ENCODE results near the gene NEO1. TPM values are rescaled to one million over a fixed set of nuclear protein-coding genes. Genes with fewer than 3 reads are reported as not detected.

The NEO1 gene
- total RNA-seq, 1 donor from 2014 or later = 5.6 TPM

GRCh38 chr15:73246439-73246838, 194.2 kb downstream of the NEO1 start:
- DNase-seq (ENCODE audit: low spot score) = no peak
- Mint-ChIP-seq H3K27ac (no peak overlapping the region), H3K27me3 (ENCODE audit: insufficient read depth) (peaks cover 3% of the 10 kb centered on the region), H3K4me3 (no peak overlapping the region), H3K9me3 (no peaks in the 10 kb centered on the region), H3K4me1 (ENCODE audit: low read depth) (no peaks in the 10 kb centered on the region), H3K36me3 (ENCODE audit: low read depth) (no peaks in the 10 kb centered on the region)
- intact Hi-C loops (cut with micrococcal nuclease) = loop anchor here (10.0 kb wide), 1 partner anchor 192 kb away; the partner anchor contains the start of gene NEO1

- H3K27ac Mint-ChIP-seq = no peak overlapping the region
- H3K4me1 Mint-ChIP-seq (ENCODE audit: low read depth) = no peaks in the 10 kb centered on the region
- no peak overlapping the region for H3K4me3 Mint-ChIP-seq
- H3K9me3 Mint-ChIP-seq = no peaks in the 10 kb centered on the region
- no peak for DNase-seq (ENCODE audit: low spot score)
- peaks cover 3% of the 10 kb centered on the region for H3K27me3 Mint-ChIP-seq (ENCODE audit: insufficient read depth)
- intact Hi-C loops (cut with micrococcal nuclease) = loop anchor here (10.0 kb wide), 1 partner anchor 192 kb away; the partner anchor contains the start of gene NEO1
- no peaks in the 10 kb centered on the region for H3K36me3 Mint-ChIP-seq (ENCODE audit: low read depth)
Measured at GRCh38 chr15:73246898-73247297, 194.6 kb downstream of the NEO1 start.

GRCh38 chr15:73247331-73247730, 195.1 kb downstream of the NEO1 start:
- intact Hi-C loops (cut with micrococcal nuclease) = loop anchor here (10.0 kb wide), 1 partner anchor 193 kb away; the partner anchor contains the start of gene NEO1
- DNase-seq (ENCODE audit: low spot score) = no peak
- no peaks in the 10 kb centered on the region for H3K4me1 Mint-ChIP-seq (ENCODE audit: low read depth)
- H3K27me3 Mint-ChIP-seq (ENCODE audit: insufficient read depth) = peaks cover 3% of the 10 kb centered on the region
- no peak overlapping the region for H3K4me3 Mint-ChIP-seq
- H3K36me3 Mint-ChIP-seq (ENCODE audit: low read depth) = no peaks in the 10 kb centered on the region
- no peak overlapping the region for H3K27ac Mint-ChIP-seq
- no peaks in the 10 kb centered on the region for H3K9me3 Mint-ChIP-seq

- no peak for DNase-seq (ENCODE audit: low spot score)
- intact Hi-C loops (cut with micrococcal nuclease) = loop anchor here (10.0 kb wide), 1 partner anchor 195 kb away; the partner anchor contains the start of gene NEO1
- Mint-ChIP-seq H3K27ac (no peak overlapping the region), H3K9me3 (no peaks in the 10 kb centered on the region), H3K27me3 (ENCODE audit: insufficient read depth) (peaks cover 3% of the 10 kb centered on the region), H3K4me1 (ENCODE audit: low read depth) (no peaks in the 10 kb centered on the region), H3K36me3 (ENCODE audit: low read depth) (no peaks in the 10 kb centered on the region), H3K4me3 (no peak overlapping the region)
Measured at GRCh38 chr15:73249499-73249898, 197.2 kb downstream of the NEO1 start.

GRCh38 chr15:73254598-73254997, 202.3 kb downstream of the NEO1 start:
- Mint-ChIP-seq H3K27ac (no peak overlapping the region), H3K4me3 (no peak overlapping the region), H3K36me3 (ENCODE audit: low read depth) (peaks cover under 1% of the 10 kb centered on the region), H3K4me1 (ENCODE audit: low read depth) (peaks cover 7% of the 10 kb centered on the region), H3K27me3 (ENCODE audit: insufficient read depth) (peaks cover 2% of the 10 kb centered on the region), H3K9me3 (no peaks in the 10 kb centered on the region)
- no peak for DNase-seq (ENCODE audit: low spot score)
- intact Hi-C loops (cut with micrococcal nuclease) = no loop called here

GRCh38 chr15:73258271-73259108, 206.2 kb downstream of the NEO1 start:
- Mint-ChIP-seq H3K4me1 (ENCODE audit: low read depth) (peaks cover 7% of the 10 kb centered on the region), H3K9me3 (no peaks in the 10 kb centered on the region), H3K27ac (peak overlapping the region; percentile 45), H3K36me3 (ENCODE audit: low read depth) (peaks cover 2% of the 10 kb centered on the region), H3K4me3 (no peak overlapping the region), H3K27me3 (ENCODE audit: insufficient read depth) (peaks cover 2% of the 10 kb centered on the region)
- DNase-seq (ENCODE audit: low spot score) = no peak
- intact Hi-C loops (cut with micrococcal nuclease) = no loop called here

GRCh38 chr15:73264881-73265280, 212.6 kb downstream of the NEO1 start:
- Mint-ChIP-seq H3K9me3 (no peaks in the 10 kb centered on the region), H3K36me3 (ENCODE audit: low read depth) (no peaks in the 10 kb centered on the region), H3K27me3 (ENCODE audit: insufficient read depth) (no peaks in the 10 kb centered on the region), H3K27ac (no peak overlapping the region), H3K4me3 (no peak overlapping the region), H3K4me1 (ENCODE audit: low read depth) (no peaks in the 10 kb centered on the region)
- intact Hi-C loops (cut with micrococcal nuclease) = loop anchor here (1.0 kb wide), 1 partner anchor 24 kb away; no protein-coding TSS in a partner anchor
- no peak for DNase-seq (ENCODE audit: low spot score)

GRCh38 chr15:73265536-73266153, 213.4 kb downstream of the NEO1 start:
- H3K36me3 Mint-ChIP-seq (ENCODE audit: low read depth) = no peaks in the 10 kb centered on the region
- intact Hi-C loops (cut with micrococcal nuclease) = loop anchor here (1.0 kb wide), 1 partner anchor 24 kb away; no protein-coding TSS in a partner anchor
- no peak overlapping the region for H3K27ac Mint-ChIP-seq
- peak; percentile 31 for DNase-seq (ENCODE audit: low spot score)
- no peaks in the 10 kb centered on the region for H3K27me3 Mint-ChIP-seq (ENCODE audit: insufficient read depth)
- H3K4me3 Mint-ChIP-seq = no peak overlapping the region
- H3K4me1 Mint-ChIP-seq (ENCODE audit: low read depth) = no peaks in the 10 kb centered on the region
- no peaks in the 10 kb centered on the region for H3K9me3 Mint-ChIP-seq

GRCh38 chr15:73268457-73268856, 216.2 kb downstream of the NEO1 start:
- intact Hi-C loops (cut with micrococcal nuclease) = no loop called here

GRCh38 chr15:73270366-73271097, 218.3 kb downstream of the NEO1 start:
- H3K36me3 Mint-ChIP-seq (ENCODE audit: low read depth) = no peaks in the 10 kb centered on the region
- no peaks in the 10 kb centered on the region for H3K27me3 Mint-ChIP-seq (ENCODE audit: insufficient read depth)
- DNase-seq (ENCODE audit: low spot score) = no peak
- peaks cover 6% of the 10 kb centered on the region for H3K4me1 Mint-ChIP-seq (ENCODE audit: low read depth)
- H3K9me3 Mint-ChIP-seq = no peaks in the 10 kb centered on the region
- H3K4me3 Mint-ChIP-seq = no peak overlapping the region
- intact Hi-C loops (cut with micrococcal nuclease) = loop anchor here (5.0 kb wide), 1 partner anchor 488 kb away; the partner anchor contains the start of gene ADPGK
- H3K27ac Mint-ChIP-seq = no peak overlapping the region

More at GRCh38 chr15:73268457-73268856, 216.2 kb downstream of the NEO1 start:
- H3K9me3 Mint-ChIP-seq = no peaks in the 10 kb centered on the region
- peaks cover 5% of the 10 kb centered on the region for H3K4me1 Mint-ChIP-seq (ENCODE audit: low read depth)
- H3K27ac Mint-ChIP-seq = no peak overlapping the region
- DNase-seq (ENCODE audit: low spot score) = no peak
- no peaks in the 10 kb centered on the region for H3K36me3 Mint-ChIP-seq (ENCODE audit: low read depth)
- no peaks in the 10 kb centered on the region for H3K27me3 Mint-ChIP-seq (ENCODE audit: insufficient read depth)
- H3K4me3 Mint-ChIP-seq = no peak overlapping the region

DNA sequence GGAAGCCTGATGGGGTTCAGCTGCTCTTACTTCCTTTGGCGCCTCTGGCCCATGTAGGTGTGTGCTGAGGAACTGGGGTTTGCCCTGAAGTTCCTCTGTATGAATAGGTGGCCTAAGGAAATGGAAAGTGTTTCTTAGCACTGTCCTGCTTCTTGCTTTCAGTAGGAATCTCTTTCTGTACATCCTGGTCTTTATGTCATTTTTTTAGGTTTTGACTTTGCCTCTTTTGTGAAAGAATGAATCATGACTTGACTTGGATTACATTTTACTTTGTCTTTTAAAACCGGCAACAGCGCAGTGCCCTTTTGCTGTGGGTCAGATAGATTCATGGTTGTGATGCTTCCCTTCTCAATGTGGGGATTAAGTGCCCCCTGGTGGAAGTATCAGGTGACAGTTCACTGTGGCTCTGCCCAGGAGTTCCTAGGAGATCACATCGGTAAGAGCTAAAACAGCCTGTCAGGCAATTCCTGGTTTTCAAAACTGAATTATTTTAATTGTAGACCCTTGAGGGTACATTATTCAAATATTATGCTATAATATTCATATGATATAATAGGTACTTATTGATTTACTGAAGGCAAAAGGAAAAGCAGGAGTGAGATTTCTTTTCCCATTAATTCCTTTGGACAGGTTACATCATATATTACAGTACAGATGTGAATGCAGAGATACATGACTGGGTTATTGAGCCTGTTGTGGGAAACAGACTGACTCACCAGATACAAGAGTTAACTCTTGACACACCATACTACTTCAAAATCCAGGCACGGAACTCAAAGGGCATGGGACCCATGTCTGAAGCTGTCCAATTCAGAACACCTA, 221.1 kb downstream of the NEO1 start:
- H3K27me3 Mint-ChIP-seq (ENCODE audit: insufficient read depth) = no peaks in the 10 kb centered on the region
- H3K9me3 Mint-ChIP-seq = no peaks in the 10 kb centered on the region
- DNase-seq (ENCODE audit: low spot score) = peak; percentile 19
- no peak overlapping the region for H3K27ac Mint-ChIP-seq
- H3K4me3 Mint-ChIP-seq = no peak overlapping the region
- intact Hi-C loops (cut with micrococcal nuclease) = loop anchor here (1.0 to 5.0 kb wide), 3 partner anchors 32 to 551 kb away; partner anchors contain the start of gene ADPGK
- peaks cover 6% of the 10 kb centered on the region for H3K4me1 Mint-ChIP-seq (ENCODE audit: low read depth)
- no peaks in the 10 kb centered on the region for H3K36me3 Mint-ChIP-seq (ENCODE audit: low read depth)

- Mint-ChIP-seq H3K27me3 (ENCODE audit: insufficient read depth) (no peaks in the 10 kb centered on the region), H3K4me1 (ENCODE audit: low read depth) (peaks cover 6% of the 10 kb centered on the region), H3K9me3 (no peaks in the 10 kb centered on the region), H3K4me3 (no peak overlapping the region), H3K27ac (no peak overlapping the region), H3K36me3 (ENCODE audit: low read depth) (no peaks in the 10 kb centered on the region)
- intact Hi-C loops (cut with micrococcal nuclease) = no loop called here
- no peak for DNase-seq (ENCODE audit: low spot score)
Measured at GRCh38 chr15:73275862-73276261, 223.6 kb downstream of the NEO1 start.

All from activated T-helper 1 cell treated with anti-CD3 and anti-CD28 coated beads, Interleukin-12 subunit alpha, Interleukin-12 subunit beta, Interleukin-2, Interleukin-4 antibody, amounts not matched to agents 30 ng/mL and 10 ng/mL and 1 ng/mL, durations not matched to agents 14 hours and 24 hours and 36 hours (primary cell).